Upper lobe of right lung (tissue), 1 donor: Measurements from ENCODE around the gene ADIPOQ. TPM values are rescaled to one million over a fixed set of nuclear protein-coding genes. Genes with fewer than 3 reads are reported as not detected.
"Not testable (repeated sequence)": the region's sequence is repeated elsewhere in the genome, so short reads cannot be mapped to it uniquely, and the experiment has no call there.

Experiments
- ATAC-seq: fragments of 200-7000 bp; cut with Tn5 transposase; one replicate; pipeline ENCODE4 v1.9.1; 2020; ENCODE audit warnings: mild to moderate bottlenecking, moderate library complexity
- DNase-seq: peaks from one replicate; pipeline ENCODE4 v3.0.0-alpha.2; 2020
- H3K27ac ChIP-seq: fragments of 200-600 bp; one replicate; pipeline ENCODE4 v1.8.0; 2022
- H3K27me3 ChIP-seq: fragments of 200-600 bp; one replicate; pipeline ENCODE4 v1.8.0; 2022; ENCODE audit warnings: mild to moderate bottlenecking
- H3K36me3 ChIP-seq: fragments of 200-600 bp; one replicate; pipeline ENCODE4 v1.8.0; 2022
- H3K4me1 ChIP-seq: fragments of 200-600 bp; one replicate; pipeline ENCODE4 v1.8.0; 2022
- H3K4me3 ChIP-seq: fragments of 200-600 bp; one replicate; pipeline ENCODE4 v1.8.0; 2022; ENCODE audit warnings: mild to moderate bottlenecking
- H3K9me3 ChIP-seq: fragments of 200-600 bp; one replicate; pipeline ENCODE4 v1.8.0; 2022
- CTCF ChIP-seq: fragments of 200-600 bp; IDR thresholded peaks from one replicate; pipeline ENCODE4 v1.8.0; 2022; ENCODE audit warnings: antibody characterized with exemption
- intact Hi-C: fragments of 100-400 bp; cut with DNase I; formaldehyde crosslinking; loops from one replicate; pipeline ENCODE4 v1.11.0; 2022
- total RNA-seq: library from RNA; stranded (reverse); fragmentation: NEBNext Ultra II Directional; extraction: Animal tissue kit (Norgen Biotek cat#: 25700); gene quantifications from one replicate; pipeline ENCODE4 v1.2.1, GENCODE V29; 2021
- donor health status: DM: no; HTN: yes; CAD: no; lungs with severe emphysema.

The ADIPOQ gene
- total RNA-seq, 1 donor from 2014 or later = not detected

- Histone ChIP-seq H3K9me3 (no peaks in the 10 kb centered on the region), H3K27ac (no peak overlapping the region), H3K4me3 (no peak overlapping the region), H3K4me1 (no peaks in the 10 kb centered on the region), H3K36me3 (no peaks in the 10 kb centered on the region), H3K27me3 (no peaks in the 10 kb centered on the region)
- TF ChIP-seq CTCF = no peak
- DNase-seq (no peak), ATAC-seq (no peak)
- intact Hi-C loops = no loop called here
These were observed 54.4 kb downstream of the ADIPOQ start for GRCh38 chr3:186896875-186897274.

GRCh38 chr3:186901135-186901734 lies 58.7 kb downstream of the ADIPOQ start:
- H3K27me3 ChIP-seq = no peaks in the 10 kb centered on the region
- H3K4me3 ChIP-seq = no peak overlapping the region
- no peak overlapping the region for H3K27ac ChIP-seq
- DNase-seq (no peak), ATAC-seq (no peak)
- no peaks in the 10 kb centered on the region for H3K4me1 ChIP-seq
- intact Hi-C loops = no loop called here
- H3K36me3 ChIP-seq = no peaks in the 10 kb centered on the region
- H3K9me3 ChIP-seq = no peaks in the 10 kb centered on the region
- no peak for TF ChIP-seq CTCF

- Histone ChIP-seq H3K27me3 (no peaks in the 10 kb centered on the region), H3K4me3 (no peak overlapping the region), H3K4me1 (no peaks in the 10 kb centered on the region), H3K36me3 (no peaks in the 10 kb centered on the region), H3K27ac (no peak overlapping the region), H3K9me3 (no peaks in the 10 kb centered on the region)
- DNase-seq (no peak), ATAC-seq (no peak)
- intact Hi-C loops = no loop called here
- TF ChIP-seq CTCF = no peak
These were observed 59.6 kb downstream of the ADIPOQ start for GRCh38 chr3:186902154-186902553.

GRCh38 chr3:186902713-186903112 lies 60.2 kb downstream of the ADIPOQ start:
- no peak for DNase-seq
- Histone ChIP-seq H3K4me1 (no peaks in the 10 kb centered on the region), H3K27me3 (no peaks in the 10 kb centered on the region), H3K27ac (no peak overlapping the region), H3K36me3 (no peaks in the 10 kb centered on the region), H3K9me3 (no peaks in the 10 kb centered on the region), H3K4me3 (no peak overlapping the region)
- no peak for ATAC-seq
- TF ChIP-seq CTCF = no peak
- intact Hi-C loops = no loop called here

- H3K27me3 ChIP-seq, H3K4me3 ChIP-seq, DNase-seq, H3K36me3 ChIP-seq, H3K27ac ChIP-seq, H3K9me3 ChIP-seq, H3K4me1 ChIP-seq, ATAC-seq, intact Hi-C loops: not testable (repeated sequence)
These were observed 61.2 kb downstream of the ADIPOQ start for GRCh38 chr3:186903676-186904075.

- ATAC-seq, DNase-seq, H3K4me1 ChIP-seq, H3K27ac ChIP-seq, H3K27me3 ChIP-seq, H3K9me3 ChIP-seq, H3K36me3 ChIP-seq, intact Hi-C loops, H3K4me3 ChIP-seq: not testable (repeated sequence)
These were observed 64.6 kb downstream of the ADIPOQ start for GRCh38 chr3:186907075-186907474.

Other genes starting within 250 kb of the ADIPOQ start
- gene AHSG, start 229.7 kb upstream of the ADIPOQ start, total RNA-seq = not detected
- gene FETUB, start 202.3 kb upstream of the ADIPOQ start, total RNA-seq = not detected
- not detected for gene HRG, start 176.7 kb upstream of the ADIPOQ start, total RNA-seq
- gene KNG1, start 125.4 kb upstream of the ADIPOQ start, total RNA-seq = 0.14 TPM
- gene EIF4A2, start 59.1 kb upstream of the ADIPOQ start, total RNA-seq = 405 TPM
- gene RFC4, start 36.2 kb upstream of the ADIPOQ start, total RNA-seq = 8.3 TPM
- gene ST6GAL1, start 87.8 kb downstream of the ADIPOQ start, total RNA-seq = 116 TPM